ENCODE measurements around the gene MLC1.

DNA sequence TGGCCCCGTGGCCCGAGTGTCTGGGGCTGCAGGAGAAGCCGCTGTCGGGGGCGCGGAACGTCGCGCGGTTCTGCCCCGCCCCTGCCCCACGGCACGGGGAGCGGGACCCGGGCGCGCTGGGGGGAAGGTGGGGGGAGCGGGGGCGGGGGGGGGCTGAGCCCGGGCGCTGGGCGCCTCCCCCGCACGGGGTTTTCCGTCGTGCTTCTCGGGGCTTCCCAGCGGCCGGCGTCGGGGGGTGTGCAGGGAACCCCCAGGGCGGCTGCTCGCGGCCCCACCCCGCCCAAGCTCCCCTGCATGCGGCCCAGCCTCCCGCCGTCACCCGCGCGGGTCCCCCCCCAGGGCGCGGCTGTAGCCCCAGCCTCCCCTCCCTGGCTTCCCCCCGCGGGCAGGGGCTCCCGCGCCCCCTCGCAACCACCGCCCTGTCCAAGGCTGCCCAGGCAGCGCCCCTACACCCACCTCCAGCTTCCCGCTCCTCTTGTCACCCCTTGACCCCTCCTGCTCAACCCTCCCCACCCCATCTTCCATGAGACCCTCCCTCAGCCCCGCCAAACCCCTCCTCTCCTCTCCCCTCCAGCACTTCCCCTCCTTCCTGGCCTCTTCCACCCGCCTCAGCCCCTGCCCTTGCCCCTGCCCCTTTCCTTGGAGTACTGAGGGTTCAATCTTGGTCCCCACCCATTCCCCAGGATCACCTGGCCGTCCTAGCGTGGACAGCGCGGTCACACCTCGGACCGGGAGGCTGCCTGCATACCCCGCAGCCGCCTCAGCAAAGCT, 74.4 kb downstream of the MLC1 start:
- TF ChIP-seq, protein P1, sequence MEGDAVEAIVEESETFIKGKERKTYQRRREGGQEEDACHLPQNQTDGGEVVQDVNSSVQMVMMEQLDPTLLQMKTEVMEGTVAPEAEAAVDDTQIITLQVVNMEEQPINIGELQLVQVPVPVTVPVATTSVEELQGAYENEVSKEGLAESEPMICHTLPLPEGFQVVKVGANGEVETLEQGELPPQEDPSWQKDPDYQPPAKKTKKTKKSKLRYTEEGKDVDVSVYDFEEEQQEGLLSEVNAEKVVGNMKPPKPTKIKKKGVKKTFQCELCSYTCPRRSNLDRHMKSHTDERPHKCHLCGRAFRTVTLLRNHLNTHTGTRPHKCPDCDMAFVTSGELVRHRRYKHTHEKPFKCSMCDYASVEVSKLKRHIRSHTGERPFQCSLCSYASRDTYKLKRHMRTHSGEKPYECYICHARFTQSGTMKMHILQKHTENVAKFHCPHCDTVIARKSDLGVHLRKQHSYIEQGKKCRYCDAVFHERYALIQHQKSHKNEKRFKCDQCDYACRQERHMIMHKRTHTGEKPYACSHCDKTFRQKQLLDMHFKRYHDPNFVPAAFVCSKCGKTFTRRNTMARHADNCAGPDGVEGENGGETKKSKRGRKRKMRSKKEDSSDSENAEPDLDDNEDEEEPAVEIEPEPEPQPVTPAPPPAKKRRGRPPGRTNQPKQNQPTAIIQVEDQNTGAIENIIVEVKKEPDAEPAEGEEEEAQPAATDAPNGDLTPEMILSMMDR (IDR thresholded peaks at IDR 0.05), result no peak
- TF ChIP-seq POLR2AphosphoS5 (IDR thresholded peaks at IDR 0.05; ENCODE audit: insufficient read depth in 1 of 2, low read depth in 1 of 2), result no peak
- no peak for TF ChIP-seq POLR2A (IDR thresholded peaks at IDR 0.05)
